Measurements from ENCODE around the gene FANCB. TPM values are rescaled to one million over a fixed set of nuclear protein-coding genes. Genes with fewer than 3 reads are reported as not detected.

The FANCB gene
- polyA plus RNA-seq, 1 experiment, result 2.7 TPM

GRCh38 chrX:14883826-14884225 is 11.0 kb upstream of the FANCB start:
- H3K4me3 ChIP-seq (ENCODE audit: low read depth, low read length), result no peak overlapping the region
- POLR2A ChIA-PET, result no interaction called here
- CTCF ChIA-PET, result no interaction called here
- no peak overlapping the region for H3K27ac ChIP-seq (ENCODE audit: low read depth, low read length)
- TF ChIP-seq, protein P1, sequence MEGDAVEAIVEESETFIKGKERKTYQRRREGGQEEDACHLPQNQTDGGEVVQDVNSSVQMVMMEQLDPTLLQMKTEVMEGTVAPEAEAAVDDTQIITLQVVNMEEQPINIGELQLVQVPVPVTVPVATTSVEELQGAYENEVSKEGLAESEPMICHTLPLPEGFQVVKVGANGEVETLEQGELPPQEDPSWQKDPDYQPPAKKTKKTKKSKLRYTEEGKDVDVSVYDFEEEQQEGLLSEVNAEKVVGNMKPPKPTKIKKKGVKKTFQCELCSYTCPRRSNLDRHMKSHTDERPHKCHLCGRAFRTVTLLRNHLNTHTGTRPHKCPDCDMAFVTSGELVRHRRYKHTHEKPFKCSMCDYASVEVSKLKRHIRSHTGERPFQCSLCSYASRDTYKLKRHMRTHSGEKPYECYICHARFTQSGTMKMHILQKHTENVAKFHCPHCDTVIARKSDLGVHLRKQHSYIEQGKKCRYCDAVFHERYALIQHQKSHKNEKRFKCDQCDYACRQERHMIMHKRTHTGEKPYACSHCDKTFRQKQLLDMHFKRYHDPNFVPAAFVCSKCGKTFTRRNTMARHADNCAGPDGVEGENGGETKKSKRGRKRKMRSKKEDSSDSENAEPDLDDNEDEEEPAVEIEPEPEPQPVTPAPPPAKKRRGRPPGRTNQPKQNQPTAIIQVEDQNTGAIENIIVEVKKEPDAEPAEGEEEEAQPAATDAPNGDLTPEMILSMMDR (IDR thresholded peaks at IDR 0.05; ENCODE audit: low read depth, low read length), result no peak
- H3K9me3 ChIP-seq (ENCODE audit: control insufficient read depth, insufficient read depth, low read length), result no peaks in the 10 kb centered on the region
- H3K27me3 ChIP-seq (ENCODE audit: control insufficient read depth, insufficient read depth, low read length), result no peaks in the 10 kb centered on the region
- no peak for DNase-seq (ENCODE audit: low read depth, low spot score)

DNA sequence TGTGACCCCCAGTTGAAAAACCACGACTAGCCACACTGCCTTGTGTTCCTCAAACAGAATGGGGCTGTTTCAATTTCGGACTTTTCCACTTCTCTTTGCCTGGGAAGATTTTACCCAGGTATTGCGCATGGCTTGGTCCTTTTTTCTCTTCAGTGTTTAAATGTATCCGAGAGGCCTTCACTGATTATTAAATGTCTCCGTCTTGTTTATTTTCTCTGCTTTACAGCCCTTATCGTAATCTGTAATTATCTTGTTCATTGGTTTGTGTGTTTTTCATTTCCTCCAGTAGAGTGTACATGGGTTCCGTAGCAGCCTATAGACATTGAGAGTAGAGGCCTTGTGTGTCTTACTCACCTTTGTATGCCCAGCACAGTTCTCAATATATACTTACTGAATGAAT is 2.8 kb upstream of the FANCB start:
- CTCF ChIA-PET, result no interaction called here
- Histone ChIP-seq H3K27ac (ENCODE audit: low read depth, low read length) (no peak overlapping the region), H3K4me3 (ENCODE audit: low read depth, low read length) (no peak overlapping the region), H3K9me3 (ENCODE audit: control insufficient read depth, insufficient read depth, low read length) (no peaks in the 10 kb centered on the region), H3K27me3 (ENCODE audit: control insufficient read depth, insufficient read depth, low read length) (no peaks in the 10 kb centered on the region)
- DNase-seq (ENCODE audit: low read depth, low spot score), result no peak
- TF ChIP-seq, protein P1 (IDR thresholded peaks at IDR 0.05; ENCODE audit: low read depth, low read length), result no peak
- POLR2A ChIA-PET, result no interaction called here

DNA sequence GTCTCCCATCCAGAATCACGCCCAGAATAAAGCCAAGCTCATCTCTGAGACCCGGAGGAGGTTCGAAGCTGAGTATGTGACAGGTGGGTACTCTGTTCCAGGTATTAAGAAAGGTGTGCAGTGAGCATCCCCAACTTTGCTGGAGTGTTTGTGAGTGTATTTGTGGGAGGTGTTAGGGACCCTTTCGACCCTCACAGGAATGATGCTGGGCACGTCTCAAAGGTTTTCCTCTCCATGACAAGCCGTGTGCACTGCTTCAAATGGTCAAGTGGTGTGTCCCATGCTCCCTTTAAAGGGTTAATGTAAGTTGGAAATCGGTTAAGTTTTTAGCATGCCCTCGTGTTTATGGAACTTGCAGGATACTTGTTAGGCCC is 794 bp upstream of the FANCB start:
- Histone ChIP-seq H3K27ac (ENCODE audit: low read depth, low read length) (no peak overlapping the region), H3K9me3 (ENCODE audit: control insufficient read depth, insufficient read depth, low read length) (no peaks in the 10 kb centered on the region), H3K4me3 (ENCODE audit: low read depth, low read length) (peak overlapping the region; percentile 78), H3K27me3 (ENCODE audit: control insufficient read depth, insufficient read depth, low read length) (no peaks in the 10 kb centered on the region)
- TF ChIP-seq, protein P1 (IDR thresholded peaks at IDR 0.05; ENCODE audit: low read depth, low read length), result no peak
- ChIA-PET CTCF (no interaction called here), POLR2A (interaction anchor here (1.0 kb wide), 1 partner anchor 46 kb away, joined by 5 read pairs; no protein-coding TSS in a partner anchor)
- DNase-seq (ENCODE audit: low read depth, low spot score), result no peak

DNA sequence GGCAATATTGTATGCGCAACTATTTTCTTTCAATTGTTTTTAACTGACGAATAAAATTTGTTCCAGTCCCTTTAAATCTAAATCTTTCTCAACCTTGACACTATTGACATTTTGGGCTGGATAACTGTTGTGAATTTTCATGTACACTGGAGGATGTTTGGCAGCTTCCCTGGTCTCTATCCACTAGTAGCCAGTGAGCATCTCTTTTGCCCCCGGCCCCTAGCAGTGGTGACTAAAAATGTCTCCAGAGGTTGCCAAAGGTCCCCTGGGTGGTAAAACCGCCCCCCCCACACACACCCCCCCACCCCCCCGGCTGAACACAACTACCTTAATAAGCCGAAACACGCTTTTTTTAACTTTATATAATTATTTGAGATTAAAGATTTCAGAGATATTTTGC is 514 bp downstream of the FANCB start:
- Histone ChIP-seq H3K9me3 (ENCODE audit: control insufficient read depth, insufficient read depth, low read length) (no peaks in the 10 kb centered on the region), H3K27ac (ENCODE audit: low read depth, low read length) (no peak overlapping the region), H3K4me3 (ENCODE audit: low read depth, low read length) (peak overlapping the region; percentile 77), H3K27me3 (ENCODE audit: control insufficient read depth, insufficient read depth, low read length) (no peaks in the 10 kb centered on the region)
- CTCF ChIA-PET, result no interaction called here
- TF ChIP-seq, protein P1 (IDR thresholded peaks at IDR 0.05; ENCODE audit: low read depth, low read length), result no peak
- no peak for DNase-seq (ENCODE audit: low read depth, low spot score)
- POLR2A ChIA-PET, result interaction anchor here (1.0 kb wide), 1 partner anchor 48 kb away, joined by 5 read pairs; no protein-coding TSS in a partner anchor

- POLR2A ChIA-PET, result interaction anchor here (0.7 kb wide), 1 partner anchor 254 kb away, joined by 3 read pairs; no protein-coding TSS in a partner anchor
These were observed 1.1 kb downstream of the FANCB start for GRCh38 chrX:14871767-14872166.

More at GRCh38 chrX:14871767-14872166, 1.1 kb downstream of the FANCB start:
- Histone ChIP-seq H3K4me3 (ENCODE audit: low read depth, low read length) (no peak overlapping the region), H3K9me3 (ENCODE audit: control insufficient read depth, insufficient read depth, low read length) (no peaks in the 10 kb centered on the region), H3K27ac (ENCODE audit: low read depth, low read length) (no peak overlapping the region), H3K27me3 (ENCODE audit: control insufficient read depth, insufficient read depth, low read length) (no peaks in the 10 kb centered on the region)
- DNase-seq (ENCODE audit: low read depth, low spot score), result no peak
- CTCF ChIA-PET, result no interaction called here
- TF ChIP-seq, protein P1 (IDR thresholded peaks at IDR 0.05; ENCODE audit: low read depth, low read length), result no peak
